ENCODE measurements around the gene KLHL6.
"Not testable (repeated sequence)": the region's sequence is repeated elsewhere in the genome, so short reads cannot be mapped to it uniquely, and the experiment has no call there.

Gene KLHL6

GRCh38 chr3:183555541-183556081 is at the start of gene KLHL6:
KLHL6 (minus strand) TSS chr3:183555706; CDS start chr3:183555653, 53 bp downstream.
- DNase-seq: peak; percentile 89

GRCh38 chr3:183597959-183598358 is 42.5 kb upstream of the KLHL6 start:
- DNase-seq: no peak

GRCh38 chr3:183594636-183595035 is 39.1 kb upstream of the KLHL6 start:
- no peak for DNase-seq

GRCh38 chr3:183592821-183593220 is 37.3 kb upstream of the KLHL6 start:
- no peak for DNase-seq

GRCh38 chr3:183591881-183592521 is 36.5 kb upstream of the KLHL6 start:
- DNase-seq: peak; percentile 44

GRCh38 chr3:183590442-183590841 is 34.9 kb upstream of the KLHL6 start:
- no peak for DNase-seq

- peak; percentile 26 for DNase-seq
Measured at GRCh38 chr3:183587336-183587735, 31.8 kb upstream of the KLHL6 start.

GRCh38 chr3:183586477-183586876 is 31.0 kb upstream of the KLHL6 start:
- DNase-seq: peak; percentile 37

- DNase-seq: no peak
Measured at GRCh38 chr3:183584914-183585280, 29.4 kb upstream of the KLHL6 start.

GRCh38 chr3:183584246-183584913 is 28.9 kb upstream of the KLHL6 start:
- no peak for DNase-seq

GRCh38 chr3:183583331-183584245 is 28.1 kb upstream of the KLHL6 start:
- no peak for DNase-seq

GRCh38 chr3:183582161-183582560 is 26.7 kb upstream of the KLHL6 start:
- DNase-seq: no peak

- no peak for DNase-seq
Measured at GRCh38 chr3:183581496-183582155, 26.1 kb upstream of the KLHL6 start.

- DNase-seq: no peak
Measured at GRCh38 chr3:183579967-183580900, 24.7 kb upstream of the KLHL6 start.

- DNase-seq: no peak
Measured at GRCh38 chr3:183578179-183578578, 22.7 kb upstream of the KLHL6 start.

GRCh38 chr3:183577346-183577745 is 21.8 kb upstream of the KLHL6 start:
- DNase-seq: no peak

- no peak for DNase-seq
Measured at GRCh38 chr3:183576487-183577107, 21.1 kb upstream of the KLHL6 start.

- no peak for DNase-seq
Measured at GRCh38 chr3:183572935-183573334, 17.4 kb upstream of the KLHL6 start.

GRCh38 chr3:183570191-183570590 is 14.7 kb upstream of the KLHL6 start:
- DNase-seq: not testable (repeated sequence)

- DNase-seq: no peak
Measured at GRCh38 chr3:183566880-183567279, 11.4 kb upstream of the KLHL6 start.

- no peak for DNase-seq
Measured at GRCh38 chr3:183564046-183564445, 8.5 kb upstream of the KLHL6 start.
